Neural progenitor cell (in vitro differentiated cells): ENCODE results near the gene CERS6.

Experiments used
- CTCF ChIP-seq: fragments of 200-600 bp; sonication (generic); IDR thresholded peaks from 2 replicates; pipeline ENCODE4 v1.5.1; 2017; ENCODE audit warnings: antibody characterized with exemption, mild to moderate bottlenecking
- EZH2 ChIP-seq: fragments of 200-600 bp; sonication (generic); IDR thresholded peaks from 2 replicates; pipeline ENCODE4 v1.6.1; 2017; ENCODE audit warnings: antibody characterized with exemption, mild to moderate bottlenecking, moderate library complexity

DNA sequence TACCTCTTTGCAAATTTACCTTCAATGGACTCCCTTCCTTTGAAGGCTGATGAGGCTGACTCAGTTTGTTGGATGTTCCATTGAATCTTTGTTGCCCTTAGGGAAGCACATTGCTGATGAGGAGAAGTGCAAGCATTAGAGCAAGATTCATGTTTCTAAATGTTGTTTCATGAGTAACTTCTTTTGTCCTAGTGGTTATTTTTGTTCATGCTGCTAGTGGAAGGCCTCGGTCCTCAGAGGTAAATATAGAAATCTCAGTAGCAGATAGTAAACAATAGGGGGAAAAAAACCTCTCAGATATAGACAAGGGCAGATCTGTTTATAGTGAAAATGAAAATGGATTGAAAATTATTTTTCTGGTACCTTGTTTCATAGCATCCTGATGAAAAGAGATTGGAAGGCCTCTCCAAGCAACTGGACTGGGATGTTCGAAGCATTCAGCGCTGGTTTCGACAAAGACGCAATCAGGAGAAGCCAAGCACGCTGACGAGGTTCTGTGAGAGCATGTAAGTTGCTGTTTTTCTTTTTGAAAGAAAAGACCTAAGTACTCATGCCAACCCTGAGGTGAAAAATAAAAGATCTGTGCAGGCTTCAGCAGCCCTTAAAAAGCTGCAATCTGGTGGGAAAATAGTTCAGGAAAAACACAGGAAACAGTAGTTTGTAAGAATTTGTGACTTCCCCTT is 104.9 kb downstream of the CERS6 start:
- TF ChIP-seq CTCF: no peak
- no peak for TF ChIP-seq EZH2
